Skeletal muscle tissue (tissue), 4 donors: ENCODE results near the gene CC2D1B. TPM values are rescaled to one million over a fixed set of nuclear protein-coding genes. Genes with fewer than 3 reads are reported as not detected.

ENCODE experiments used
- H3K27ac ChIP-seq: one replicate; pipeline ENCODE4 v1.7.0; 2013; ENCODE audit warnings: mild to moderate bottlenecking, low read depth, low read length, inconsistent platforms
- H3K27me3 ChIP-seq, 3 donors: one replicate each; pipeline ENCODE4 v1.7.0; 2013; ENCODE audit warnings: low read length in 3 of 3; ENCODE audit not compliant: control insufficient read depth in 3 of 3, insufficient read depth in 3 of 3
- H3K36me3 ChIP-seq, 3 donors: one replicate each; pipeline ENCODE4 v1.7.0; 2013; ENCODE audit warnings: low read length in 3 of 3; ENCODE audit not compliant: control insufficient read depth in 3 of 3, insufficient read depth in 3 of 3
- H3K4me1 ChIP-seq, 3 donors: one replicate each; pipeline ENCODE4 v1.7.0; 2013; ENCODE audit warnings: low read length in 3 of 3, mild to moderate bottlenecking in 3 of 3; ENCODE audit not compliant: control insufficient read depth in 3 of 3, insufficient read depth in 3 of 3
- H3K4me3 ChIP-seq, 3 donors: one replicate each; pipeline ENCODE4 v1.7.0; 2013; ENCODE audit warnings: low read length in 3 of 3
- H3K9ac ChIP-seq, 3 donors: one replicate each; pipeline ENCODE4 v1.7.0; 2013; ENCODE audit warnings: low read length in 3 of 3, mild to moderate bottlenecking in 3 of 3, moderate library complexity in 2 of 3, low read depth in 1 of 3
- H3K9me3 ChIP-seq, 3 donors: one replicate each; pipeline ENCODE4 v1.7.0; 2013; ENCODE audit warnings: low read length in 3 of 3; ENCODE audit not compliant: control insufficient read depth in 3 of 3
- total RNA-seq: library from RNA; depleted of rRNA; stranded (reverse); fragments of >200 nt; gene quantifications from one replicate; pipeline ENCODE4 v1.2.3, GENCODE V29; 2014
- donor health status: Osteomylitis.

Gene CC2D1B
- total RNA-seq, 1 donor from 2014 or later, result 10.4 TPM

DNA sequence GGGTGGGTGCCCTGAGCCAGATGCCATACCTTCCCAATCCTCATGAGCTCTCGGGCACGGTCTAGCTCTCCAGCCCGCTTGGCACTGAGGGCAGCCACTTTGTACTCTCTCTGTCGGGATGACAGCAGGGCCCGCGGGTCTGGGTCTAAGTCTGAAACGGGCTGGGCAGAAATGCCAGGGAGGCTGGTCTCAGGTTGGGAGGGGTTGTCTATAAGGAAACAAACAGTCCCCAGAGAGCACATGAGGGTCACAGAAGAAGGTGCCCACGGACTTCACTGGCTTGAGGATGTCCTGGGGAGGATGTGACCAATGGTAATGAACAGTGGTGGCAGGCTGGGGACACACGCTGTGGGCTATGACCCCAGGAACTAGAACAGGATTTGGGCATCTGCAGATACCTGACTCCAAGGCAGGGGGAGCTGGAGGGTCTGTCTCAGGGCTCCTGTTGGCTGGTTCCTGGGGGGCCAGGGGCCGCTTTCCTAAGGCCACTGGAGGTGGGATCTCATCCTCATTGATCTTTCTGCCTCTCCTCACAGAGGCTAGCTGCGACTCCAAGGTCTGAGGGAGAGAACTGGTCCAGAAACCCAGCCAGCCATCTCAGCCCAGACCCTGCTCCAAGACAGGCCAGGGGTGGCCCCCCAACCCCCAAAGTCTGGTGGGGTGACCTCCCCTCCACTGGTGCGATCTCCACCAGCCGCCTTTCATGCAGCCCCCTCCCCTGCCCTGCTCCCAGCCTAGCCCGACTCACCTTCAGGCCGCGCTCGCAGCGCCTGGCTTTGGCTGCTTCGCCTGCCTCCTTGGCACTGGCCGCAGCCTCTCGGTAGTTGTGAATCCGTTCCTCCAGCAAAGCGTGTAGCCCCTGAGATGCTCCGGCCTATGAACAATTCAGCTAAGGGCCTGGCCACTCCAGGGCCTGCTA lies 6.1 kb downstream of the CC2D1B start:
- Histone ChIP-seq H3K36me3 (peaks cover 79 to 88% (median 86%) of the 10 kb centered on the region in 3 donors), H3K9ac (no peak overlapping the region), H3K4me3 (no peak overlapping the region), H3K4me1 (peaks cover 6 to 10% (median 10%) of the 10 kb centered on the region in 3 donors), H3K9me3 (no peaks in the 10 kb centered on the region), H3K27ac (no peak overlapping the region), H3K27me3 (no peaks in the 10 kb centered on the region)

- Histone ChIP-seq H3K36me3 (peaks cover 89 to 93% (median 90%) of the 10 kb centered on the region in 3 donors), H3K9ac (no peak overlapping the region), H3K27ac (no peak overlapping the region), H3K27me3 (no peaks in the 10 kb centered on the region), H3K4me1 (peaks cover 0 to under 1% (median under 1%) of the 10 kb centered on the region in 3 donors), H3K4me3 (no peak overlapping the region), H3K9me3 (no peaks in the 10 kb centered on the region)
These were observed 7.0 kb downstream of the CC2D1B start for GRCh38 chr1:52358851-52359497.

DNA sequence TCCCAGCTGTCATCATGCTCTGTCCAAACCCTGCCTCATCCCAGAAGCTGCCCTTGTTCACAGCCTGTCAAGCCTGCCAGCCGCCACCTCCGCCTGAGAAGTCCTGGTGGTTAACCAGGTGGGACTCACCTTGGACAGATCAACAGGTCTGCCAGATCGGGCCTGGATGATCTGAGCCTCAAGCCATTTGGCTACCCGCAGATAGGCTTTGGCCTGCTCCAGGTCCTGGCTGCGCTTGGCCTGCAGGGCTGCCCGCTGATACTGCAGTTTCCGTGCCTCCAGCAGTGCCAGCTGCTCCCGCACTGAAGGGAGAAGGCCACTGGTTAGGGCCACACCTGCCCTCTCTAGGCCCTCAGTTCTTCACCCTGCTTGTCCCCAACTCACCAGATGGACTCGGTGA lies 8.6 kb downstream of the CC2D1B start:
- no peaks in the 10 kb centered on the region for H3K9me3 ChIP-seq
- no peaks in the 10 kb centered on the region for H3K27me3 ChIP-seq
- peaks cover 99% of the 10 kb centered on the region in 3 donors for H3K36me3 ChIP-seq

GRCh38 chr1:52356818-52357355 lies 9.1 kb downstream of the CC2D1B start:
- Histone ChIP-seq H3K36me3 (peaks cover 93 to 98% (median 94%) of the 10 kb centered on the region in 3 donors), H3K9ac (no peak overlapping the region), H3K4me1 (no peaks in the 10 kb centered on the region), H3K4me3 (no peak overlapping the region), H3K27ac (no peak overlapping the region), H3K9me3 (no peaks in the 10 kb centered on the region), H3K27me3 (no peaks in the 10 kb centered on the region)

More for the DNA sequence above, 8.6 kb downstream of the CC2D1B start:
- Histone ChIP-seq H3K9ac (no peak overlapping the region), H3K27ac (no peak overlapping the region), H3K4me1 (no peaks in the 10 kb centered on the region), H3K4me3 (no peak overlapping the region)

GRCh38 chr1:52355847-52356505 lies 10.0 kb downstream of the CC2D1B start:
- Histone ChIP-seq H3K4me1 (no peaks in the 10 kb centered on the region), H3K27ac (no peak overlapping the region), H3K27me3 (no peaks in the 10 kb centered on the region), H3K36me3 (peaks cover 84 to 89% (median 86%) of the 10 kb centered on the region in 3 donors), H3K9me3 (no peaks in the 10 kb centered on the region), H3K4me3 (no peak overlapping the region), H3K9ac (no peak overlapping the region)

- no peak overlapping the region for H3K9ac ChIP-seq
- H3K9me3 ChIP-seq, result no peaks in the 10 kb centered on the region
- H3K36me3 ChIP-seq, result peaks cover 79 to 84% (median 83%) of the 10 kb centered on the region in 3 donors
- H3K27ac ChIP-seq, result no peak overlapping the region
- H3K4me1 ChIP-seq, result no peaks in the 10 kb centered on the region
- no peak overlapping the region for H3K4me3 ChIP-seq
- no peaks in the 10 kb centered on the region for H3K27me3 ChIP-seq
These were observed 10.6 kb downstream of the CC2D1B start for GRCh38 chr1:52355436-52355835.

- no peaks in the 10 kb centered on the region for H3K27me3 ChIP-seq
- no peaks in the 10 kb centered on the region for H3K4me1 ChIP-seq
- H3K4me3 ChIP-seq, result no peak overlapping the region
- H3K36me3 ChIP-seq, result peaks cover 55 to 59% (median 55%) of the 10 kb centered on the region in 3 donors
- no peak overlapping the region for H3K9ac ChIP-seq
- H3K27ac ChIP-seq, result no peak overlapping the region
- H3K9me3 ChIP-seq, result no peaks in the 10 kb centered on the region
These were observed 13.3 kb downstream of the CC2D1B start for GRCh38 chr1:52352690-52353089.

DNA sequence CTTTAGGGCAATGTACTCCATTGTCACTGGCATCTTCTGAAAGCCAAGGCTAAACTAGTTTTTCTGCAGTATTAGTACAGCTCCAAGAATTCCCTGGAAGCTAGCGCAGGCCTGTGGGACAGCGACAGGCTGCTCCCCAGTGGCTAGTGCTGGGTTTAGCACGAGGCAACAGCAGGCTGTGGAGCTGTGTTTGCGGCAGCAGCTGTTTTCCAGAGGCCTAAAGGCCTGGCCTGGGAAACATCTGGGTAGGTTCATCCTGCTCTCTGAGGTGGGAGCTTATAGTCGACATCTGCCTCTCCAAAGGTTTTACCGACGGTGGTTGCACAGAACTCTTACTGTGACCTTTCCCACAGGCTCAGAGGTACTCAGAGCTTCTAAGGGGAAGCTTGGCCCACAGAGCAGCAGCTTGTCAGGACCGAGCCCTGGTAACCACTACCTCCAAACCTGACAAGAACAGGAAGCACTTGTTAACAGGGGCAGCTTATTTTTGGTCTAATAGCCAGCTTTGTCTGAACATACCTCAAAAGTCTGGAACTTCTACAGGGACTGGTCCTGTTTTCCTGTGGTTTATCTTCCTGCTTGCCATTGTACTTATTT lies 17.2 kb downstream of the CC2D1B start:
- Histone ChIP-seq H3K27me3 (no peaks in the 10 kb centered on the region), H3K4me1 (no peaks in the 10 kb centered on the region), H3K9ac (no peak overlapping the region), H3K4me3 (no peak overlapping the region), H3K9me3 (no peaks in the 10 kb centered on the region), H3K27ac (no peak overlapping the region), H3K36me3 (peaks cover 16 to 31% (median 29%) of the 10 kb centered on the region in 3 donors)

DNA sequence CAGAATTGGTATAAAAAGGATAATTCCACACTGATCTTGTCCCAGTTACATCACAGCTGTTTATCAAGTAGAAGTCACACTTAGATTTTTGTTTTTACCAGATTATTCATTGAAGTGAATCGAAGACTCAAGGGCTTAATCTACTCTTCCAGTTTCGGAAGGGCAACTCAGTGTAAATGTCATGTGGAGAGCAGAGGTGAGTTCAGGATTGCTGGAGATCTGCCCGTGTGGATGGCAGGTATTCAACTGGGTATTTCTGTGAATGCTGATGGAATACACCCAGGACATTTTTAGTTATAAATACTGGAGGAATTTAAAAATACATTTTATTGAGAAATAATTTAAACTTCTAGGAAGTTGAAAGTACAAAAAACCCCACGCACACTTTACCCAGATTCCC lies 19.4 kb downstream of the CC2D1B start:
- H3K9ac ChIP-seq, result no peak overlapping the region
- H3K36me3 ChIP-seq, result peaks cover 5 to 16% (median 15%) of the 10 kb centered on the region in 3 donors
- no peaks in the 10 kb centered on the region for H3K4me1 ChIP-seq
- no peak overlapping the region for H3K4me3 ChIP-seq
- no peaks in the 10 kb centered on the region for H3K9me3 ChIP-seq
- H3K27me3 ChIP-seq, result no peaks in the 10 kb centered on the region
- no peak overlapping the region for H3K27ac ChIP-seq
